DLD1 (cell line): ENCODE measurements around the gene KCNK15.

Experiments used
- in situ Hi-C: cut with HindIII; loops from 2 replicates; pipeline ENCODE4 v1.10.0; 2017; ENCODE audit warnings: low sequenced_read_pairs

Gene KCNK15

GRCh38 chr20:44781791-44782190 lies 36.1 kb downstream of the KCNK15 start:
- in situ Hi-C loops = no loop called here

- in situ Hi-C loops = no loop called here
Measured at GRCh38 chr20:44784688-44785087, 39.0 kb downstream of the KCNK15 start.

- in situ Hi-C loops = no loop called here
Measured at GRCh38 chr20:44785768-44786167, 40.1 kb downstream of the KCNK15 start.

- in situ Hi-C loops = no loop called here
Measured at GRCh38 chr20:44787299-44787698, 41.6 kb downstream of the KCNK15 start.

DNA sequence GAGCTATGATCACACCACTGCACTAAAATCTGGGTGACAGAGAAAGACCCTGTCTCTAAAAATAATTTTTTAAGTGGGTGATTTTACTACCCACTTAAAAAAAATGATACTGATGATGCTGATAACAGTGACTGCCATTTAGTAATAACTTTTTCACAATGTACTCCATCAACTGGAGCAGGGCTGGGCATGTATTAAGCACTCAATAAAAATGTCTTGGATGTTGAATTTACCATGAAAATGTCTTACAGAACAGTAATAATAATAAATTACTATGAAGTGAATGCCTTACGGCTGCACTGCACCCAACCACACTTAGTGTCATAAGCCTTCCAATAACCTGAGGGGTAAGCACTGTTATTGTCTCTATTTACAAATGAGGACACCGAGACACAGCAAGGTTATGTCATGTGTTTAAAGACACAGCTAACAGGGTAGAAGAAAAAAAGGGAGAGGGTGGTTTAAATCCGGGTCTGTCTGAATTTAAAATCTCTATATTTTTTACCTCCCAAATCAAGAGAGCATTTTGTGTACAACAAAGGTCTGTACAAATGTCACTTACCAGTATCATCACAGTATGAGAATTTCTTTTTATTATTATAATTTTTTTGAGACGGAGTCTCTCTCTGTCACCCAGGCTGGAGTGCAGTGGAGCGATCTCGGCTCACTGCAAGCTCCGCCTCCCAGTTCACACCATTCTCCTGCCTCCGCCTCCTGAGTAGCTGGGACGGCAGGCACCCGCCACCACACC lies 43.2 kb downstream of the KCNK15 start:
- in situ Hi-C loops = no loop called here

GRCh38 chr20:44790638-44791393 lies 45.2 kb downstream of the KCNK15 start:
- in situ Hi-C loops = no loop called here

DNA sequence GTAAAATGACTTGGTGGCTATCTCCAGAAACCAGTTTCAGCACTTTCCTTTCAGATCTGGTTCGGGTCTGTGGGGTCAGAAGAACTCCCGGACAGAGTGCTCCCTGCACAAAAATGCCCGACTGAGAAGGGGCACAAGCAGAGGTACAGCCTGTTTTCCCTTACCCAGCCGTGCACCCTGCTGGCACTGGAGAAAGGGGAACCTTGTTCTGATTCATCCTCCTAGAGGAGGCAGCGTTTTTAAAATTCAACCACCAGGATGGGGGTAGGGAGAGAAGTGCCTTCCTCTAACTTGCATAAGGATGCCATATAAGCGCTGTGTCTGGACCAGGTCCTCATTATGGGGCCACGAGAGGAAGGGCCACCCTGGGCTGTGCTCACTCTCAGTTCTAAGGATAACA lies 47.1 kb downstream of the KCNK15 start:
- in situ Hi-C loops = no loop called here

GRCh38 chr20:44795836-44796235 lies 50.2 kb downstream of the KCNK15 start:
- in situ Hi-C loops = no loop called here

- in situ Hi-C loops = no loop called here
Measured at GRCh38 chr20:44796311-44796710, 50.6 kb downstream of the KCNK15 start.

- in situ Hi-C loops = no loop called here
Measured at GRCh38 chr20:44796758-44797457, 51.2 kb downstream of the KCNK15 start.

- in situ Hi-C loops = no loop called here
Measured at GRCh38 chr20:44799691-44800090, 54.0 kb downstream of the KCNK15 start.

DNA sequence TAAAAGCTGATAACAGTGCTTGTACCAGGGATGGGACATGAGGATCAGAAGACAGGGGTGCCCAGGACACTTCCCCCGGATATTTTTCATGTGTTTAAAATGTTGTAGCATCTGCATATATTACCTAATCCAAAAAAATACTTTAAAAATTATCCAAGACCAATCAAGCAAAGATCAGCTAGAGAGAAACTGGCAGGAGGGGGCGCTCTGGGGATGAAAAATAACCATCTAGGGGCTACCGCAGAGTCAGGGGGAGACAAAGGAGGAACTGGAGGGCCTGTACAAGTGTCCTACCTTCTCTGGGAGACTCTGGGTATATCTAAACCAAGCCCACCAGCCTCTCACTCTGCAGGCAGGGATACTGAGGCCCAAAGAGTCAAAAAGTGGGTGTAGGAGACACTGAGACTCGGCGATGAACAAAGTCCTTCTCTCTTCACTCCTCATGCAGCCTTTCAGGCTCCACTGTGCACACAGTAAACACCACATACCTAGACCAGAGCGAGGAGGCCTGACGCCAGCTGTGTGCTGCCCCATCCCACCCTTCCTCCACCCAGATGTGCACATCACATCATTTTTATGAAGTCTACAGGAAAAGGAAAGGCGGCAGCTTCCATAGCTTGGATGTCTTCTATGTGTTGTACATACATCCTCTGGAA lies 54.9 kb downstream of the KCNK15 start:
- in situ Hi-C loops = no loop called here
